ENCODE data around the gene RSPH6A. TPM values are rescaled to one million over a fixed set of nuclear protein-coding genes. Genes with fewer than 3 reads are reported as not detected.

RSPH6A gene
- total RNA-seq, 1 experiment from 2014 or later: 0.21 TPM

- BruUV-seq (replicated peaks): TSS peak; percentile 46
- Mint-ChIP-seq H3K4me1 (ENCODE audit: insufficient read depth, unreplicated experiment) (peaks cover 12% of the 10 kb centered on the region), H3K36me3 (ENCODE audit: insufficient read depth, unreplicated experiment) (peaks cover 39% of the 10 kb centered on the region), H3K4me3 (ENCODE audit: unreplicated experiment) (peak within 1 kb of the TSS; percentile 84), H3K27me3 (ENCODE audit: insufficient read depth, unreplicated experiment) (no peaks in the 10 kb centered on the region), H3K27ac (ENCODE audit: low read depth, unreplicated experiment) (peak within 1 kb of the TSS; percentile 82), H3K9me3 (ENCODE audit: unreplicated experiment) (no peaks in the 10 kb centered on the region)
- intact Hi-C loops (cut with micrococcal nuclease): loop anchor here (1.0 kb wide), 1 partner anchor 77 kb away; the partner anchor contains the start of gene QPCTL
- TF ChIP-seq CTCF (IDR thresholded peaks at IDR 0.05; ENCODE audit: unreplicated experiment): no peak
- peak; percentile 99 for DNase-seq (ENCODE audit: unreplicated experiment)
- CTCF ChIA-PET: interaction anchor here (0.6 to 2.3 kb wide), 20 partner anchors 13 to 179 kb away, joined by 3 to 20 read pairs (median 4); partner anchors contain the start of genes DMPK, DMWD, FBXO46 and QPCTL
- POLR2A ChIA-PET: interaction anchor here (0.6 to 5.9 kb wide), 40 partner anchors 9 to 1986 kb away, joined by 3 to 152 read pairs (median 5); partner anchors contain the start of genes CCDC61, DMPK, DMWD and FBXO46
Measured at GRCh38 chr19:45768984-45769782, 45.9 kb downstream of the RSPH6A start, which contains the start of gene SIX5. Gene SIX5, minus strand, starts transcription at chr19:45769252. Its CDS starts 408 bp downstream, at chr19:45768844.

- peak overlapping the region; percentile 82 for H3K27ac Mint-ChIP-seq (ENCODE audit: low read depth, unreplicated experiment)
- POLR2A ChIA-PET: interaction anchor here (0.6 to 5.9 kb wide), 21 partner anchors 9 to 1415 kb away, joined by 3 to 152 read pairs (median 8); partner anchors contain the start of genes DMPK, DMWD, FBXO46 and IRF2BP1
- intact Hi-C loops (cut with micrococcal nuclease): no loop called here
- H3K4me1 Mint-ChIP-seq (ENCODE audit: insufficient read depth, unreplicated experiment): peaks cover 12% of the 10 kb centered on the region
- no peak for TF ChIP-seq CTCF (IDR thresholded peaks at IDR 0.05; ENCODE audit: unreplicated experiment)
- peak; percentile 72 for DNase-seq (ENCODE audit: unreplicated experiment)
- CTCF ChIA-PET: interaction anchor here (0.6 to 2.3 kb wide), 9 partner anchors 14 to 76 kb away, joined by 3 to 20 read pairs (median 5); partner anchors contain the start of genes DMPK, FBXO46 and QPCTL
- H3K9me3 Mint-ChIP-seq (ENCODE audit: unreplicated experiment): no peaks in the 10 kb centered on the region
- H3K4me3 Mint-ChIP-seq (ENCODE audit: unreplicated experiment): peak overlapping the region; percentile 84
- no peaks in the 10 kb centered on the region for H3K27me3 Mint-ChIP-seq (ENCODE audit: insufficient read depth, unreplicated experiment)
- H3K36me3 Mint-ChIP-seq (ENCODE audit: insufficient read depth, unreplicated experiment): peaks cover 43% of the 10 kb centered on the region
- no TSS peak for BruUV-seq (replicated peaks)
Measured at GRCh38 chr19:45768655-45768983, 46.5 kb downstream of the RSPH6A start.

GRCh38 chr19:45767881-45768654 is 47.0 kb downstream of the RSPH6A start:
- peak overlapping the region; percentile 84 for H3K4me3 Mint-ChIP-seq (ENCODE audit: unreplicated experiment)
- ChIA-PET POLR2A (interaction anchor here (0.6 to 5.9 kb wide), 33 partner anchors 9 to 1415 kb away, joined by 3 to 152 read pairs (median 6); partner anchors contain the start of genes CCDC61, DMPK, DMWD and FBXO46), CTCF (interaction anchor here (0.6 to 1.6 kb wide), 7 partner anchors 25 to 561 kb away, joined by 3 to 7 read pairs (median 5); partner anchors contain the start of gene DMWD)
- H3K4me1 Mint-ChIP-seq (ENCODE audit: insufficient read depth, unreplicated experiment): peaks cover 12% of the 10 kb centered on the region
- H3K9me3 Mint-ChIP-seq (ENCODE audit: unreplicated experiment): no peaks in the 10 kb centered on the region
- DNase-seq (ENCODE audit: unreplicated experiment): peak; percentile 80
- no peaks in the 10 kb centered on the region for H3K27me3 Mint-ChIP-seq (ENCODE audit: insufficient read depth, unreplicated experiment)
- peak overlapping the region; percentile 82 for H3K27ac Mint-ChIP-seq (ENCODE audit: low read depth, unreplicated experiment)
- H3K36me3 Mint-ChIP-seq (ENCODE audit: insufficient read depth, unreplicated experiment): peaks cover 43% of the 10 kb centered on the region
- BruUV-seq (replicated peaks): no TSS peak
- TF ChIP-seq CTCF (IDR thresholded peaks at IDR 0.05; ENCODE audit: unreplicated experiment): no peak
- intact Hi-C loops (cut with micrococcal nuclease): loop anchor here (1.0 kb wide), 1 partner anchor 51 kb away; no protein-coding TSS in a partner anchor

Measured in MCF 10A (cell line).